Stimulated activated naive CD4-positive, alpha-beta T cell treated with Interleukin-2 at 50 U/mL for 16 hours (primary cell): Measurements from ENCODE around the gene CDHR5.

ENCODE experiments used
- DNase-seq: peaks from one replicate; lab custom pipeline; 2025; lab: John Stamatoyannopoulos, UW

The CDHR5 gene

DNA sequence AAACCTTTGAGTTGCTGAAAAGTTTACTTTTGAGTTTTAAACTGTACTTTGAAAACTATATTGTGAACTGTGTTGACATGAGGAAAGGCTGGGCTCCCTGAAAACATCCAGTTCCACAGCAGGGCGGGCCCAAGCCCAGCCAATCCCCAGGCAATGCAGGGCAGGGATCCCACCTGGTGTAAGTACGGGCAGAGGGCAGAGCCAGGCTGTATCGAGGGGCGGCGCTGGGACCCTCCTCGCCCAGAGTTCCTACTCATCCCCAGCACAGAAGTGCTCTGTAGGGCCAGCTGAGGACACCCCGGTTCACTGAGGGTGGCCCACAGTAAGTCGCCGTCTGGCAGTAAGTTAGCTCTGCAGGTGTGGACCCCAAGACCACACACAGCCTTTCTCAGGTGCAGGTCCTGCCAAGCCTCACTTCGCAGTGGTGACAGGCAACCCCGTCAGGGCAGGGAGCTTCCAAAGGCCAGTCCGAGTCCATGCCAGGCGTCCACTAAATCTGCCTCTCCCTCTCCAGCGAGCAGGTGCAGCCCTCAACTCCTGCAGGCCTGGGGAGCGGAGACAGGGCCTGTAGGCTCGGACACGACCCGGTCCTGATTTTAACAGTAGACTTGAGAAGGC lies 57.6 kb downstream of the CDHR5 start:
- DNase-seq: no peak
